CD4-positive, alpha-beta T cell (primary cell): ENCODE measurements around the gene EYA2. TPM values are rescaled to one million over a fixed set of nuclear protein-coding genes. Genes with fewer than 3 reads are reported as not detected.

Experiments used
- ATAC-seq: fragments of 200-7000 bp; cut with Tn5 transposase; one replicate; pipeline ENCODE4 v1.10.0; 2022; ENCODE audit warnings: mild to moderate bottlenecking; ENCODE audit not compliant: poor library complexity
- CTCF ChIA-PET: fragments of 350-600 bp; sonication (Branson Sonifier 250); formaldehyde crosslinking; loops from one replicate; lab custom pipeline; 2021; ENCODE audit warnings: antibody characterized with exemption, inconsistent platforms; lab: Charles Lee
- POLR2A ChIA-PET: fragments of 350-600 bp; sonication (Branson Sonifier 250); formaldehyde crosslinking; loops from one replicate; lab custom pipeline; 2021; ENCODE audit warnings: antibody characterized with exemption, inconsistent platforms; lab: Charles Lee
- DNase-seq, 14 experiments: peaks; one replicate each; pipeline ENCODE4 v3.0.0-alpha.2; 2013 to 2020; ENCODE audit warnings: mixed read lengths in 2 of 14
- H3K27ac ChIP-seq, 2 donors: one replicate each; pipeline versions ENCODE4 v1.5.1 to v1.7.0; 2013; ENCODE audit warnings: low read length in 2 of 2, low read depth in 1 of 2, mild to moderate bottlenecking in 1 of 2
- H3K27me3 ChIP-seq, 2 experiments: 1 replicate in 1 of 2; 2 replicates in 1 of 2; pipeline versions ENCODE4 v1.6.1 to v1.7.0; 2013; ENCODE audit warnings: low read length in 2 of 2, control low read depth in 1 of 2, mild to moderate bottlenecking in 1 of 2, moderate library complexity in 1 of 2; ENCODE audit not compliant: insufficient read depth in 2 of 2, control insufficient read depth in 1 of 2
- H3K36me3 ChIP-seq: one replicate; pipeline ENCODE4 v1.6.1; 2013; ENCODE audit warnings: low read length, control low read depth; ENCODE audit not compliant: insufficient read depth
- H3K4me1 ChIP-seq: one replicate; pipeline ENCODE4 v1.6.1; 2013; ENCODE audit warnings: low read length, control low read depth; ENCODE audit not compliant: insufficient read depth
- H3K4me3 ChIP-seq: one replicate; pipeline ENCODE4 v1.5.1; 2013; ENCODE audit warnings: mild to moderate bottlenecking, low read length, moderate library complexity
- H3K9me3 ChIP-seq, 2 experiments: 1 replicate in 1 of 2; 2 replicates in 1 of 2; pipeline versions ENCODE4 v1.6.1 to v1.7.0; 2013; ENCODE audit warnings: low read length in 2 of 2, mild to moderate bottlenecking in 2 of 2, control low read depth in 1 of 2, moderate library complexity in 1 of 2; ENCODE audit not compliant: control insufficient read depth in 1 of 2, insufficient read depth in 1 of 2
- H3K27ac Mint-ChIP-seq: one replicate; pipeline ENCODE4 v1.8.0; 2020; ENCODE audit warnings: mixed read lengths
- H3K27me3 Mint-ChIP-seq: one replicate; pipeline ENCODE4 v1.8.0; 2021; ENCODE audit warnings: mixed read lengths
- H3K36me3 Mint-ChIP-seq: one replicate; pipeline ENCODE4 v1.8.0; 2021; ENCODE audit warnings: low read depth, mixed read lengths
- H3K4me1 Mint-ChIP-seq: one replicate; pipeline ENCODE4 v1.8.0; 2021; ENCODE audit warnings: low read depth, mixed read lengths
- H3K4me3 Mint-ChIP-seq: one replicate; pipeline ENCODE4 v1.8.0; 2020; ENCODE audit warnings: mild to moderate bottlenecking, mixed read lengths
- H3K9me3 Mint-ChIP-seq: one replicate; pipeline ENCODE4 v1.8.0; 2020; ENCODE audit warnings: mixed read lengths
- CTCF ChIP-seq: fragments of 200-600 bp; IDR thresholded peaks from one replicate; pipeline ENCODE4 v1.8.0; 2022; ENCODE audit warnings: antibody characterized with exemption, mild to moderate bottlenecking
- intact Hi-C, 2 experiments: fragments of 100-400 bp; cut with DNase I in 1 of 2; cut with micrococcal nuclease in 1 of 2; formaldehyde crosslinking; loops; one replicate each; pipeline versions ENCODE4 v1.15.1 to v1.9.0; 2023 to 2025; cut with DNase I, micrococcal nuclease
- total RNA-seq, 174 experiments: library from RNA in 2 of 174; stranded (reverse) in 2 of 174; gene quantifications; one replicate each; pipeline ENCODE4 v1.2.3 and lab custom pipeline; 2021 to 2026

Gene EYA2
- total RNA-seq, 2 experiments from 2014 or later: not detected

GRCh38 chr20:46900086-46900485, 5.4 kb downstream of the EYA2 start:
- H3K4me1 Mint-ChIP-seq: no peaks in the 10 kb centered on the region
- no peak for ATAC-seq
- no peak overlapping the region for H3K4me3 Mint-ChIP-seq
- no peak overlapping the region for H3K27ac Mint-ChIP-seq
- POLR2A ChIA-PET: no interaction called here
- H3K36me3 Mint-ChIP-seq: no peaks in the 10 kb centered on the region
- H3K9me3 Mint-ChIP-seq: no peaks in the 10 kb centered on the region
- Histone ChIP-seq H3K9me3 (peaks cover 0 to 2% of the 10 kb centered on the region in 2 experiments), H3K4me1 (no peaks in the 10 kb centered on the region), H3K27ac (no peak overlapping the region), H3K27me3 (peaks cover 20 to 34% of the 10 kb centered on the region in 2 experiments), H3K4me3 (no peak overlapping the region), H3K36me3 (no peaks in the 10 kb centered on the region)
- TF ChIP-seq CTCF: no peak
- CTCF ChIA-PET: no interaction called here
- H3K27me3 Mint-ChIP-seq: peaks cover 56% of the 10 kb centered on the region
- DNase-seq: no peak
- intact Hi-C loops: no loop called here

GRCh38 chr20:46900826-46901225, 6.2 kb downstream of the EYA2 start:
- Mint-ChIP-seq H3K9me3 (no peaks in the 10 kb centered on the region), H3K4me1 (no peaks in the 10 kb centered on the region), H3K4me3 (no peak overlapping the region), H3K36me3 (no peaks in the 10 kb centered on the region), H3K27ac (no peak overlapping the region), H3K27me3 (peaks cover 51% of the 10 kb centered on the region)
- ChIA-PET CTCF (no interaction called here), POLR2A (no interaction called here)
- DNase-seq (no peak), ATAC-seq (no peak)
- no peak overlapping the region for H3K27ac ChIP-seq
- intact Hi-C loops: no loop called here
- H3K4me3 ChIP-seq: no peak overlapping the region
- peaks cover 13 to 27% of the 10 kb centered on the region in 2 experiments for H3K27me3 ChIP-seq
- no peak for TF ChIP-seq CTCF
- no peaks in the 10 kb centered on the region for H3K36me3 ChIP-seq
- no peaks in the 10 kb centered on the region for H3K4me1 ChIP-seq
- H3K9me3 ChIP-seq: no peaks in the 10 kb centered on the region

- intact Hi-C loops: no loop called here
- POLR2A ChIA-PET: no interaction called here
- no peaks in the 10 kb centered on the region for H3K4me1 ChIP-seq
- Mint-ChIP-seq H3K27ac (no peak overlapping the region), H3K9me3 (no peaks in the 10 kb centered on the region), H3K4me3 (no peak overlapping the region), H3K27me3 (peaks cover 43% of the 10 kb centered on the region), H3K4me1 (no peaks in the 10 kb centered on the region), H3K36me3 (no peaks in the 10 kb centered on the region)
- peaks cover 13 to 19% of the 10 kb centered on the region in 2 experiments for H3K27me3 ChIP-seq
- CTCF ChIA-PET: no interaction called here
- TF ChIP-seq CTCF: no peak
- no peak overlapping the region for H3K27ac ChIP-seq
- H3K9me3 ChIP-seq: no peaks in the 10 kb centered on the region
- no peak for ATAC-seq
- H3K36me3 ChIP-seq: no peaks in the 10 kb centered on the region
- H3K4me3 ChIP-seq: no peak overlapping the region
- no peak for DNase-seq
Observed at GRCh38 chr20:46901638-46902037, 7.0 kb downstream of the EYA2 start.
